ENCODE data around the gene EPHA4. TPM values are rescaled to one million over a fixed set of nuclear protein-coding genes. Genes with fewer than 3 reads are reported as not detected.

The EPHA4 gene
- polyA plus RNA-seq, 2 donors = 4.5 to 6.0 TPM

DNA sequence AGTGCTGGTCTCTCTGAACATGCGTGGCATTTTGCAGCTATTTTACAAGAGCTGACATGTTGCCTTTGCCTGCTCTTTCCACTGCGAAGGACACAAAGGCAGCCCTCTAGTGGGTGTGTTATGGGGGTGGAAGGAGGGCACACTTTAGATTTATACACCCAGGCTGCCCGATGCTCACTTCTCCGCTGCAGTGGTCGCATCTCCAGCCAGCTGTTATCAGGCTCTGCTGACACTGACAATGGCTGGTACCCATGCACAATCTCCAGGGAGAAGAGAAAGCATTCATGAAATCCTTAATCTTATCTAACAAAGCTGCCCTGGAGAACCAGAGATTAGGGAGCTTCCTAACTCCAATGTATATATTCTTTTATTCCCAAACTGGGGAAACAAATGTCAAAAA, 113.5 kb downstream of the EPHA4 start:
- 55 to 64% methylated on average over 5 of the region's 5 CpGs for WGBS, 2 donors
- no peak overlapping the region for H3K27ac ChIP-seq (ENCODE audit: low read depth in 2 of 2, low read length in 1 of 2)

DNA sequence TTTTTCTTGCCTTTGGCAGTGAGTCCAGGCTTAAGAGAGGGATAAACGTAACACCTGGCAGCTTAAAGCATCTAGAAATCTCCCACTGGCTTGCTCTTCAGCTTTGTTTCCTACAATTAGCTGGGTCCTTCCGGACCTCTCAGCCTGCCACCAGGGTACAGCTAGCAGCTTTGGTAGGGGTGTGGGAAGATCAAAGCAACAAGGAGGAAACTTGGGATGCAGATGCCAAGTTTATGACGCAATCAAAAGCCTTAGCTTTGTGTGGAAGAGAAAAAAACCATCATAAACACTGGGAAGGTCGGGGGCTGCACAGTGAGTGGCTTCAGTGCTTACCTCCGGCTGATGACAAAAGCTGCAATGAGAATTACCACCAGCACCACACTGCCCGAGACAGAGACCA, 116.9 kb downstream of the EPHA4 start:
- Histone ChIP-seq H3K27me3 (ENCODE audit: control insufficient read depth in 1 of 2, insufficient read depth in 2 of 2, low read length in 2 of 2) (no peaks in the 10 kb centered on the region), H3K4me3 (ENCODE audit: low read depth in 1 of 2, low read length in 2 of 2) (no peak overlapping the region), H3K36me3 (ENCODE audit: control insufficient read depth in 2 of 2, insufficient read depth in 2 of 2, low read length in 1 of 2) (peaks cover 0 to 3% of the 10 kb centered on the region in 2 donors), H3K9me3 (ENCODE audit: control insufficient read depth in 2 of 2, insufficient read depth in 1 of 2, low read depth in 1 of 2, low read length in 1 of 2) (no peaks in the 10 kb centered on the region), H3K27ac (ENCODE audit: low read depth in 2 of 2, low read length in 1 of 2) (no peak overlapping the region), H3K4me1 (ENCODE audit: control insufficient read depth in 2 of 2, insufficient read depth in 2 of 2, low read length in 1 of 2) (no peaks in the 10 kb centered on the region)
- 65 to 74% methylated on average over 6 of the region's 6 CpGs for WGBS, 2 donors

More for the DNA sequence above, 113.5 kb downstream of the EPHA4 start:
- Histone ChIP-seq H3K4me1 (ENCODE audit: control insufficient read depth in 2 of 2, insufficient read depth in 2 of 2, low read length in 1 of 2) (no peaks in the 10 kb centered on the region), H3K27me3 (ENCODE audit: control insufficient read depth in 1 of 2, insufficient read depth in 2 of 2, low read length in 2 of 2) (no peaks in the 10 kb centered on the region), H3K9me3 (ENCODE audit: control insufficient read depth in 2 of 2, insufficient read depth in 1 of 2, low read depth in 1 of 2, low read length in 1 of 2) (no peaks in the 10 kb centered on the region), H3K36me3 (ENCODE audit: control insufficient read depth in 2 of 2, insufficient read depth in 2 of 2, low read length in 1 of 2) (peaks cover 0 to 3% of the 10 kb centered on the region in 2 donors), H3K4me3 (ENCODE audit: low read depth in 1 of 2, low read length in 2 of 2) (no peak overlapping the region)

DNA sequence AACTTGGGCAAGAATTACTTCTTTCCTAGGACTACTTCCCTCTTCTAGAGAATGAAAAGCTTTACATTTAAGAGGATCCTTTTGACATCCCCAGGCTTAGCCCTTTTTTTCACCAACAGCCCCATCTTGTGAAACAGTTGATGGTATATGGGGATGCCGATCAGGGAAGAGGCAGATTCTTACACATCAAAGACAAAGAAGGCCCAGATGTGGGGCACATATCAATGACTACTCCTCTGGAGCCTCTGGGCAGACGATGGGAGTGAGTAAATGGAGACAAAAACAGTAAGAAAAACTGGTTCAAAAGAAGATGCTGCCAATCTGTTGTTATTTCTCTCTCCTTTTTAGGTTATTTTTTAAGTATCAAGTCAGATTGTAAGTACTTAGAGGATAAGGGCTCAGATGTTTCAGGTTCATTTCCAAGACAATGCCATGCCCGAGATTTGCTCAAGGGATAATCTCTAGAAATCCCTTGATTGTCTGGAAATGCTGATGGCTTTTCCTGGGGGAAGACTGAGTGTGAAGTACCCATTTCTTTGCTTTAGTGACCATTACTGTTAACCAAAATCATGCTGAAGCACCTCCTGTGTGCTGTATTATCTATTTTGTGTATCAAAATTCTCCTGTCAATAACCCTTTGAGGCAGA, 117.5 kb downstream of the EPHA4 start:
- H3K4me1 ChIP-seq (ENCODE audit: control insufficient read depth in 2 of 2, insufficient read depth in 2 of 2, low read length in 1 of 2) = no peaks in the 10 kb centered on the region
- H3K27ac ChIP-seq (ENCODE audit: low read depth in 2 of 2, low read length in 1 of 2) = no peak overlapping the region
- WGBS, 2 donors = 86 to 92% methylated on average over 3 of the region's 3 CpGs
- H3K27me3 ChIP-seq (ENCODE audit: control insufficient read depth in 1 of 2, insufficient read depth in 2 of 2, low read length in 2 of 2) = no peaks in the 10 kb centered on the region
- H3K9me3 ChIP-seq (ENCODE audit: control insufficient read depth in 2 of 2, insufficient read depth in 1 of 2, low read depth in 1 of 2, low read length in 1 of 2) = no peaks in the 10 kb centered on the region
- H3K36me3 ChIP-seq (ENCODE audit: control insufficient read depth in 2 of 2, insufficient read depth in 2 of 2, low read length in 1 of 2) = peaks cover 0 to 3% of the 10 kb centered on the region in 2 donors
- no peak overlapping the region for H3K4me3 ChIP-seq (ENCODE audit: low read depth in 1 of 2, low read length in 2 of 2)

DNA sequence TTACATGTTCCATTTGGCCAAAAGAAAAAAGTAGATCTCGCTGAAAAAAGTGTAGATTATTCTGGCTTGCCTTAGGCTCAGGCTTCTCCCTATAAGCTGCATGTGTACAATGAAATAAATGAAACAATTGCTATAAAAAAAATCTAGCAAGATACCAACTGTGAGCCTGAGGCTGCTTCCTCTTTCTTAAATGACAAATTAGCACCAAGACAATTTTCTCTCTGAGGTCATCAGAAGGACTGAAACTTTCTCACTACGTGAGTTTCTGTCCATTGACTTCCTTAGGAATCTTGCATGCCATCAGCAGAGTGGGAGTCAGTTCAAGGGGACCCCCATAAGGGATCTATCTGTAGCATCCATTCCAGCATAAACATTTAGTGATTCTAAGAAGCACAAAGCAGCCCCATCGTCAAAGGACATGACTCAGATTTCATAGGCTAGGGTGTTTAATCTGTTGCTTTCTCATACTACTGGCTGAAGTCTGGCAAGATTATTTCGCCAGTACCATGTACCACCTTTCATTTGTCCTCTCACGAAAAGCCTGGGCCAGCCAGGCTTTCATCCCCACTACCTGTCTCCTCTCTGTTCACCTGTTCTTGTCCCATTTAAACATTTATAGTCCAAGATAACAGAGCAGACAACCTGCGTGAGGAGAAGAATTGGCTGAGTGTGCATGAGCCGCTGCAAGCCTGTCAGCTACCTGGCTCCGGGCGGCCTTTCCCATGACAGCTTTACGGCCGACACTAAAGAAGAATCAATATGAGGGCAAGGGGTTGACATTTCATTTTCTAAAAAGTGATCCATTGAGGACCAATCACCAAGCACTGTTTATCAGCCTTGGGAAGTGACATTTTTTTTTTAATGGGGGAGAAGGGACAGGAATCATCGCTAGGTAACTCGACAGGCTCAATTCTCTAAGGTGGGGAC, 120.0 kb downstream of the EPHA4 start:
- no peaks in the 10 kb centered on the region for H3K9me3 ChIP-seq (ENCODE audit: control insufficient read depth in 2 of 2, insufficient read depth in 1 of 2, low read depth in 1 of 2, low read length in 1 of 2)
- no peaks in the 10 kb centered on the region for H3K27me3 ChIP-seq (ENCODE audit: control insufficient read depth in 1 of 2, insufficient read depth in 2 of 2, low read length in 2 of 2)
- no peak overlapping the region for H3K4me3 ChIP-seq (ENCODE audit: low read depth in 1 of 2, low read length in 2 of 2)
- 75 to 89% methylated on average over 13 of the region's 13 CpGs for WGBS, 2 donors
- H3K27ac ChIP-seq (ENCODE audit: low read depth in 2 of 2, low read length in 1 of 2) = no peak overlapping the region
- H3K4me1 ChIP-seq (ENCODE audit: control insufficient read depth in 2 of 2, insufficient read depth in 2 of 2, low read length in 1 of 2) = no peaks in the 10 kb centered on the region
- peaks cover 0 to 3% of the 10 kb centered on the region in 2 donors for H3K36me3 ChIP-seq (ENCODE audit: control insufficient read depth in 2 of 2, insufficient read depth in 2 of 2, low read length in 1 of 2)

DNA sequence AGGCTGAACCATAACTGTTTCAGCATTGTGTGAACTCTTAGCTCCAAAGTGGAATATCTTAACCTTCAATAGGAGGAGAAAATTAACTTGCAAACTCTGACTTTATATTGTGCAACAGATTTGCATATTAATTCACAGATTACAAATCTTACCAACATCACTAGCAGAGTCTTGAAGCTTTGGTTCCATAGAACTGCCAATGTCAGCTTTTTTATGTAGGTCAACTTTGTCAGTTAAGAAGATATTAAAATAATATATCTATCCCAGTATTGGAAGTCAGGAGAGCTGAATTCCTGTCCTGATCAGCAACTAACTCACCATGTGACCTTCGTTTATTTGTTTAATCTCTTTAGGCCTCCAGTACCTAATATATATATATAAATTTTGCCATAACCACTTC, 121.8 kb downstream of the EPHA4 start:
- Histone ChIP-seq H3K9me3 (ENCODE audit: control insufficient read depth in 2 of 2, insufficient read depth in 1 of 2, low read depth in 1 of 2, low read length in 1 of 2) (no peaks in the 10 kb centered on the region), H3K4me1 (ENCODE audit: control insufficient read depth in 2 of 2, insufficient read depth in 2 of 2, low read length in 1 of 2) (no peaks in the 10 kb centered on the region), H3K27ac (ENCODE audit: low read depth in 2 of 2, low read length in 1 of 2) (no peak overlapping the region), H3K4me3 (ENCODE audit: low read depth in 1 of 2, low read length in 2 of 2) (no peak overlapping the region), H3K27me3 (ENCODE audit: control insufficient read depth in 1 of 2, insufficient read depth in 2 of 2, low read length in 2 of 2) (no peaks in the 10 kb centered on the region), H3K36me3 (ENCODE audit: control insufficient read depth in 2 of 2, insufficient read depth in 2 of 2, low read length in 1 of 2) (no peaks in the 10 kb centered on the region)
- 82 to 91% methylated on average over 1 of the region's 1 CpG for WGBS, 2 donors

DNA sequence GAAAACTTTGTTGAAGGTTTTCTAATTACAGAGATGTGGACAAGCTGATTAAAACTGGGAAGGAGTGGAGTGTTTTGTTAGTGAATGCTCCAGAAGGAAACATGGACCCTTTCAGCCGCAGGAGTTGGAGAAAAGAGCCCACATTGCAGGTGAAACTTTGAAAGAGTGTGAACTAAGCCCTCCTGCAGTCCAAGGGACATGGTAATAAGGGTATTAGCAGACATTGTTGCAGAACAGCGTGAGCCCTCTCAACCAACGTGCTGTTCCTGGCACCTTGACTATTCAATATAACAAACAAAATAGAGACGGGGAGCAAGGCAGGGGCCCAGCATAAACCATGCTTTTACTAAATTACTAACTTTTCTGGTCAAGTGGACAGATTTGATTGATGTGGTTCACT, 122.7 kb downstream of the EPHA4 start:
- H3K4me3 ChIP-seq (ENCODE audit: low read depth in 1 of 2, low read length in 2 of 2) = no peak overlapping the region
- H3K9me3 ChIP-seq (ENCODE audit: control insufficient read depth in 2 of 2, insufficient read depth in 1 of 2, low read depth in 1 of 2, low read length in 1 of 2) = no peaks in the 10 kb centered on the region
- 92% methylated on average over 4 of the region's 4 CpGs for WGBS, 2 donors
- no peaks in the 10 kb centered on the region for H3K4me1 ChIP-seq (ENCODE audit: control insufficient read depth in 2 of 2, insufficient read depth in 2 of 2, low read length in 1 of 2)
- H3K27ac ChIP-seq (ENCODE audit: low read depth in 2 of 2, low read length in 1 of 2) = no peak overlapping the region
- H3K36me3 ChIP-seq (ENCODE audit: control insufficient read depth in 2 of 2, insufficient read depth in 2 of 2, low read length in 1 of 2) = no peaks in the 10 kb centered on the region
- H3K27me3 ChIP-seq (ENCODE audit: control insufficient read depth in 1 of 2, insufficient read depth in 2 of 2, low read length in 2 of 2) = no peaks in the 10 kb centered on the region

DNA sequence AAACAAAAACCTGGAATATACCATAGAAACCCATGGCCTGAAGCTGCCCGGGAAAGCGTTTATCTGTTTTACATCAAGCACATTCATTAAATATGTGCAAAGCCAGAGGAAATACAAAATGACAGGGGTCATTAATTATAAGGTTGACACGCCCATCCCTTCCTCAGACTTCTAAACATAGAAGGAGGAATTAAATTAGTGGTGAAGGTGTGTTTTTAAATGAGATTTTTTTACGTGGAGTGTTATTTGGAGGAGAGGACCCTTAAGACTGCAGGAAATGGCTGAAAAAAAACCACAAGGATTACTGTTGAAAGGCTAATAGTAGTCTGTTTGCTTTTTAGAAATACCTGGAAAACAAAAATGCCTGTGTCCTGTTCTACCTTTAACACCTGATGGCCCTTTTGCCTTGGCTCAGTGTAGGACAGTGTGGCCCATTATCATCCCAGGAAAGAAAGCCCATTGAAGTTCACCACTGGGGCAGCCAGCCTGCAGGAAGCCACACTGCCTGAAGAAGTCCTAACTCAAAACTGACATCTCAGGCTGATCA, 123.2 kb downstream of the EPHA4 start:
- Histone ChIP-seq H3K36me3 (ENCODE audit: control insufficient read depth in 2 of 2, insufficient read depth in 2 of 2, low read length in 1 of 2) (no peaks in the 10 kb centered on the region), H3K4me3 (ENCODE audit: low read depth in 1 of 2, low read length in 2 of 2) (no peak overlapping the region), H3K27ac (ENCODE audit: low read depth in 2 of 2, low read length in 1 of 2) (no peak overlapping the region), H3K27me3 (ENCODE audit: control insufficient read depth in 1 of 2, insufficient read depth in 2 of 2, low read length in 2 of 2) (no peaks in the 10 kb centered on the region), H3K9me3 (ENCODE audit: control insufficient read depth in 2 of 2, insufficient read depth in 1 of 2, low read depth in 1 of 2, low read length in 1 of 2) (no peaks in the 10 kb centered on the region), H3K4me1 (ENCODE audit: control insufficient read depth in 2 of 2, insufficient read depth in 2 of 2, low read length in 1 of 2) (no peaks in the 10 kb centered on the region)
- 37 to 45% methylated on average over 4 of the region's 4 CpGs for WGBS, 2 donors

DNA sequence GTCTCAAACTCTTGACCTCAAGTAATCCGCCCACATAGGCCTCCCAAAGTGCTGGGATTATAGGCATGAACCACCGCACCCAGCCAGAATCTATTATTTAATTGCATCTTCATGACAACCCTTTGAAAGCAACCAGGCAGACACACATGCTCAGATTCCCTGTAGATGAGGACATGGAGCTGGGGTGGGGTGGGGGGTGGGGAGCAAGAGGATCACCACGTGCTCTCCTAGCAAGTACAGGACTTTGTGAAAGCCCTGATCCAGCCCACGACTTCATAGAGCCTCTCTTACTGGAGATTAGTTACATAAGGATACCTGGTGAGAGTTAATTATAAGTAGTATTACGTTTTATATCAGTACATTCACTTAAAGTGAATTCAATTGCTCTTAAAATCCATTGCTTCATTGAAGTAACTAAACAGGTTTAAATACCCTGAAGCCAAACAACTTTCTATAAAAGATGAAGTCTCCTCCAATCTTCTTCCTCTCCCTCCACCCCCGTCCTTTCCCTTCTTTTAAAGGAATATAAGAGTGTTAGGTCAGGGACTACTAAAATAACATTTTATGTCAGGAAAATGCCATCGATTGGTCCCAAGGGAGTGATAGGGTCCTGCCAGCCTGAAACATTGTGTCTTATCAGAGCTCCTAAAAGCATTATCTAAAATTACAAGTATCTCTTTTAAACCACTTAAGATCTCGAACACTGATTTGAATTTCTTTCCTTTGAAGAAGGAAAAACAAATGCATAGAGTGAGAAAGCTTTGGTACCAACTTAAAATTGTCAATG, 123.9 kb downstream of the EPHA4 start:
- no peaks in the 10 kb centered on the region for H3K9me3 ChIP-seq (ENCODE audit: control insufficient read depth in 2 of 2, insufficient read depth in 1 of 2, low read depth in 1 of 2, low read length in 1 of 2)
- H3K27me3 ChIP-seq (ENCODE audit: control insufficient read depth in 1 of 2, insufficient read depth in 2 of 2, low read length in 2 of 2) = no peaks in the 10 kb centered on the region
- no peak overlapping the region for H3K27ac ChIP-seq (ENCODE audit: low read depth in 2 of 2, low read length in 1 of 2)
- 64 to 65% methylated on average over 8 of the region's 8 CpGs for WGBS, 2 donors
- H3K36me3 ChIP-seq (ENCODE audit: control insufficient read depth in 2 of 2, insufficient read depth in 2 of 2, low read length in 1 of 2) = no peaks in the 10 kb centered on the region
- H3K4me1 ChIP-seq (ENCODE audit: control insufficient read depth in 2 of 2, insufficient read depth in 2 of 2, low read length in 1 of 2) = no peaks in the 10 kb centered on the region
- no peak overlapping the region for H3K4me3 ChIP-seq (ENCODE audit: low read depth in 1 of 2, low read length in 2 of 2)

DNA sequence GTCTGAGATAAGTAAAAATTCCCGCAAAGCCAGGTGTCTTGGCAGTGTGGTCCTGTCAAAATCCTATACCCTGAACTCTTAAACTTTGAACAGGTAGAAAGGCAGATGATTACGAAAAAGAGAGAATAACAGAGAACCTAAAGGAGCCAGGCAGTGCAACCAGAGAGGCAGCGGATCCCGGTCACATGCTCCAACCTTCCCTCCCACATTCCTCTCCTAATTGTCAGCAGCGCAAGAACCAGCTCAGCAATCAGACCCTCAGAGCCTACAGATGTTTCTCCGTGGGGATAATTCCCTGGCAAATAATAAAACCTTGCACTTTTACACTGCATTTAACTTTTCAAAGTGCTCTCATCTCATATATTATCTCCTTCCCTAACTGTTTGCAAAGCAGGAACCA, 124.8 kb downstream of the EPHA4 start:
- Histone ChIP-seq H3K27me3 (ENCODE audit: control insufficient read depth in 1 of 2, insufficient read depth in 2 of 2, low read length in 2 of 2) (no peaks in the 10 kb centered on the region), H3K4me1 (ENCODE audit: control insufficient read depth in 2 of 2, insufficient read depth in 2 of 2, low read length in 1 of 2) (no peaks in the 10 kb centered on the region), H3K27ac (ENCODE audit: low read depth in 2 of 2, low read length in 1 of 2) (no peak overlapping the region), H3K36me3 (ENCODE audit: control insufficient read depth in 2 of 2, insufficient read depth in 2 of 2, low read length in 1 of 2) (no peaks in the 10 kb centered on the region), H3K4me3 (ENCODE audit: low read depth in 1 of 2, low read length in 2 of 2) (no peak overlapping the region), H3K9me3 (ENCODE audit: control insufficient read depth in 2 of 2, insufficient read depth in 1 of 2, low read depth in 1 of 2, low read length in 1 of 2) (no peaks in the 10 kb centered on the region)
- WGBS, 2 donors = 63 to 85% methylated on average over 6 of the region's 6 CpGs
